IMR-90 (cell line): ENCODE measurements around the gene MALRD1.

ENCODE experiments used
- BHLHE40 ChIP-seq: fragments of 150-350 bp; IDR thresholded peaks from 2 replicates; pipeline ENCODE4 v1.6.1; 2016; ENCODE audit warnings: mild to moderate bottlenecking, low read depth, low read length
- CEBPB ChIP-seq: IDR thresholded peaks from 2 replicates; pipeline ENCODE4 v1.6.1; 2012; ENCODE audit warnings: low read depth, low read length, improper control_type of control experiment
- CHD1 ChIP-seq: IDR thresholded peaks from 2 replicates; pipeline ENCODE4 v1.6.1; 2012; ENCODE audit warnings: low read depth, low read length, improper control_type of control experiment
- MAZ ChIP-seq: IDR thresholded peaks from 2 replicates; pipeline ENCODE4 v1.6.1; 2012; ENCODE audit warnings: low read depth, mild to moderate bottlenecking, low read length, improper control_type of control experiment, moderate library complexity, borderline replicate concordance
- POLR2A ChIP-seq: IDR thresholded peaks from 2 replicates; pipeline ENCODE4 v1.6.1; 2012; ENCODE audit warnings: mild to moderate bottlenecking, low read depth, low read length
- RCOR1 ChIP-seq: IDR thresholded peaks from 2 replicates; pipeline ENCODE4 v1.6.1; 2012; ENCODE audit warnings: mild to moderate bottlenecking, low read length, improper control_type of control experiment; ENCODE audit not compliant: insufficient replicate concordance
- RFX5 ChIP-seq: IDR thresholded peaks from 2 replicates; pipeline ENCODE4 v1.8.0; 2012; ENCODE audit warnings: low read depth, mild to moderate bottlenecking, low read length, moderate library complexity
- TF ChIP-seq, protein P1 (sequence below): conservative IDR thresholded peaks from 2 replicates; pipeline ENCODE4 v1.5.1; 2012; ENCODE audit warnings: mild to moderate bottlenecking, low read depth, low read length, improper control_type of control experiment
- TF ChIP-seq, protein P2 (sequence below): fragments of 150-350 bp; IDR thresholded peaks from 2 replicates; pipeline ENCODE4 v1.6.1; 2017; ENCODE audit warnings: mild to moderate bottlenecking, antibody characterized with exemption, low read length, low read depth

DNA sequence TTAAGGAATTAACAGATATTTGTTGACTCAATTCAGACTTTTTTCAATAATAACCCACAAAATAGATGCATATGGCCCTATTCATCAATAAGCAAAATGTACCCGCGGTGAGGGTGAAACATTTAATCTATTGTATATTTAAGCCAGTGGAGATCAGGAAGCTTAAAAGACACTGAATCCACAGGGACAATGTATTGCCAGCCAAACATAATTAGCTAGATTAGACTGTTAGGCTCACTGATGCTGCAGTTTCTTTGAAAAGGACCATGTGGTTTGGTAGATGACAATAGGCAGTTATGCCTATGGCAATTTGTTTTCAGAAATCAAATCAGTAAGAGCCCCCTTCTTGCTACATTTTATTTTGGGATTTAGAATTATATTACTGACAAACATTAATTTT, 680.4 kb downstream of the MALRD1 start:
- no peak for TF ChIP-seq CHD1
- TF ChIP-seq, protein P1, sequence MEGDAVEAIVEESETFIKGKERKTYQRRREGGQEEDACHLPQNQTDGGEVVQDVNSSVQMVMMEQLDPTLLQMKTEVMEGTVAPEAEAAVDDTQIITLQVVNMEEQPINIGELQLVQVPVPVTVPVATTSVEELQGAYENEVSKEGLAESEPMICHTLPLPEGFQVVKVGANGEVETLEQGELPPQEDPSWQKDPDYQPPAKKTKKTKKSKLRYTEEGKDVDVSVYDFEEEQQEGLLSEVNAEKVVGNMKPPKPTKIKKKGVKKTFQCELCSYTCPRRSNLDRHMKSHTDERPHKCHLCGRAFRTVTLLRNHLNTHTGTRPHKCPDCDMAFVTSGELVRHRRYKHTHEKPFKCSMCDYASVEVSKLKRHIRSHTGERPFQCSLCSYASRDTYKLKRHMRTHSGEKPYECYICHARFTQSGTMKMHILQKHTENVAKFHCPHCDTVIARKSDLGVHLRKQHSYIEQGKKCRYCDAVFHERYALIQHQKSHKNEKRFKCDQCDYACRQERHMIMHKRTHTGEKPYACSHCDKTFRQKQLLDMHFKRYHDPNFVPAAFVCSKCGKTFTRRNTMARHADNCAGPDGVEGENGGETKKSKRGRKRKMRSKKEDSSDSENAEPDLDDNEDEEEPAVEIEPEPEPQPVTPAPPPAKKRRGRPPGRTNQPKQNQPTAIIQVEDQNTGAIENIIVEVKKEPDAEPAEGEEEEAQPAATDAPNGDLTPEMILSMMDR: no peak
- TF ChIP-seq CEBPB: no peak
- TF ChIP-seq POLR2A: no peak
- no peak for TF ChIP-seq BHLHE40
- TF ChIP-seq RFX5: no peak
- no peak for TF ChIP-seq MAZ
- TF ChIP-seq, protein P2, sequence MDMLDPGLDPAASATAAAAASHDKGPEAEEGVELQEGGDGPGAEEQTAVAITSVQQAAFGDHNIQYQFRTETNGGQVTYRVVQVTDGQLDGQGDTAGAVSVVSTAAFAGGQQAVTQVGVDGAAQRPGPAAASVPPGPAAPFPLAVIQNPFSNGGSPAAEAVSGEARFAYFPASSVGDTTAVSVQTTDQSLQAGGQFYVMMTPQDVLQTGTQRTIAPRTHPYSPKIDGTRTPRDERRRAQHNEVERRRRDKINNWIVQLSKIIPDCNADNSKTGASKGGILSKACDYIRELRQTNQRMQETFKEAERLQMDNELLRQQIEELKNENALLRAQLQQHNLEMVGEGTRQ: no peak
- TF ChIP-seq RCOR1: no peak
